Heart left ventricle (tissue), 13 donors: Measurements from ENCODE around the gene REEP1.

Experiments
- POLR2A ChIP-seq, 2 donors: fragments of 450-650 bp; IDR thresholded peaks; one replicate each; pipeline ENCODE4 v1.6.1; 2017; ENCODE audit warnings: antibody characterized with exemption in 2 of 2, mild to moderate bottlenecking in 2 of 2, moderate library complexity in 2 of 2
- TF ChIP-seq, protein P1 (sequence below), 12 donors: fragments of 200-600 bp; sonication (generic) in 4 of 12; IDR thresholded peaks; one replicate each; pipeline versions ENCODE4 v1.5.0 to v1.8.0; 2018 to 2022; ENCODE audit warnings: antibody characterized with exemption in 12 of 12, mild to moderate bottlenecking in 5 of 12
- donor health status: ischemic (EF 13 %, LVEDD 7.1; RV severe dilation, severe dysfunction).
- donor health status: DM: no; HTN: yes; CAD: no.
- donor health status: DM: no; HTN: no; CAD: no.
- donor health status: ischemic (EF 25% LVEDD 6.9; RV normal size, moderate dysfunction).
- donor health status: ischemic (EF 25% LVEDD 5.7; RV mildly dilated, moderate dysfunction).
- donor health status: ischemic (EF 35%, LVEDD 5.7; RV mildly dilated, moderate dysfunction).
- donor health status: nonischemic (EF 11% LVEDD 7.7; RV severe dilation, severe dysfunction).
- donor health status: DM: yes; HTN: yes; CAD: no.
- donor health status: PGD.
- donor health status: ischemic (EF 29% LVEDD 5.4; RV normal size, mild dysfunction).
- donor health status: nonischemic (EF 23%, LVEDD 6.1; RV moderate dilation, normal function).

- no peak for TF ChIP-seq POLR2A (IDR thresholded peaks at IDR 0.05)
- TF ChIP-seq, protein P1, sequence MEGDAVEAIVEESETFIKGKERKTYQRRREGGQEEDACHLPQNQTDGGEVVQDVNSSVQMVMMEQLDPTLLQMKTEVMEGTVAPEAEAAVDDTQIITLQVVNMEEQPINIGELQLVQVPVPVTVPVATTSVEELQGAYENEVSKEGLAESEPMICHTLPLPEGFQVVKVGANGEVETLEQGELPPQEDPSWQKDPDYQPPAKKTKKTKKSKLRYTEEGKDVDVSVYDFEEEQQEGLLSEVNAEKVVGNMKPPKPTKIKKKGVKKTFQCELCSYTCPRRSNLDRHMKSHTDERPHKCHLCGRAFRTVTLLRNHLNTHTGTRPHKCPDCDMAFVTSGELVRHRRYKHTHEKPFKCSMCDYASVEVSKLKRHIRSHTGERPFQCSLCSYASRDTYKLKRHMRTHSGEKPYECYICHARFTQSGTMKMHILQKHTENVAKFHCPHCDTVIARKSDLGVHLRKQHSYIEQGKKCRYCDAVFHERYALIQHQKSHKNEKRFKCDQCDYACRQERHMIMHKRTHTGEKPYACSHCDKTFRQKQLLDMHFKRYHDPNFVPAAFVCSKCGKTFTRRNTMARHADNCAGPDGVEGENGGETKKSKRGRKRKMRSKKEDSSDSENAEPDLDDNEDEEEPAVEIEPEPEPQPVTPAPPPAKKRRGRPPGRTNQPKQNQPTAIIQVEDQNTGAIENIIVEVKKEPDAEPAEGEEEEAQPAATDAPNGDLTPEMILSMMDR (IDR thresholded peaks at IDR 0.05), result no peak
Observed at GRCh38 chr2:86223927-86224560, 113.4 kb downstream of the REEP1 start.
